MM.1S (cell line): ENCODE results near the gene TMEM95.

ENCODE experiments used
- EZH2 ChIP-seq: fragments of 300-600 bp; sonication (generic); optimal IDR thresholded peaks from 2 replicates; pipeline ENCODE3; 2017; ENCODE audit warnings: low read depth, mild to moderate bottlenecking, antibody characterized with exemption, low read length, mixed read lengths
- TF ChIP-seq, protein P1 (sequence below): fragments of 300-600 bp; sonication (generic); IDR thresholded peaks from 2 replicates; pipeline ENCODE4 v1.5.1; 2016; ENCODE audit warnings: antibody characterized with exemption, low read length, mixed read lengths

DNA sequence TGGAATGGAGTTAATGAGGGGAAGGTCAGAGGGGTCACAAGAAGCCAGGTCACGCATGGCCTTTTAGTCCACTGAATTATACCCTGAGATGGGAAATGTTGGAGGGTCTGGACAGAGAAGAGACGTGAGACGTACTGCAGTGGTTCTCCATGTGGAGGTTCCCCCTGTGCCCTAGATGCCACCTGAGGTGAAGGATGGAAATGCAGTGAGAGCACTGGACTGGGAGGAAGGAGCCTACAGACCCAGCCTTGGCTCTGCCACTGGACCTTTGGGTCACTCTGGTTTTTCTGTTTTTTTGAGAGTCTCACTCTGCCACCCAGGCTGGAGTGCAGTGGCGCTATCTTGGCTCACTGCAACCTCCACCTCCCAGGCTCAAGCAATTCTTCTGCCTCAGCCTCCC, 41.2 kb downstream of the TMEM95 start:
- TF ChIP-seq, protein P1, sequence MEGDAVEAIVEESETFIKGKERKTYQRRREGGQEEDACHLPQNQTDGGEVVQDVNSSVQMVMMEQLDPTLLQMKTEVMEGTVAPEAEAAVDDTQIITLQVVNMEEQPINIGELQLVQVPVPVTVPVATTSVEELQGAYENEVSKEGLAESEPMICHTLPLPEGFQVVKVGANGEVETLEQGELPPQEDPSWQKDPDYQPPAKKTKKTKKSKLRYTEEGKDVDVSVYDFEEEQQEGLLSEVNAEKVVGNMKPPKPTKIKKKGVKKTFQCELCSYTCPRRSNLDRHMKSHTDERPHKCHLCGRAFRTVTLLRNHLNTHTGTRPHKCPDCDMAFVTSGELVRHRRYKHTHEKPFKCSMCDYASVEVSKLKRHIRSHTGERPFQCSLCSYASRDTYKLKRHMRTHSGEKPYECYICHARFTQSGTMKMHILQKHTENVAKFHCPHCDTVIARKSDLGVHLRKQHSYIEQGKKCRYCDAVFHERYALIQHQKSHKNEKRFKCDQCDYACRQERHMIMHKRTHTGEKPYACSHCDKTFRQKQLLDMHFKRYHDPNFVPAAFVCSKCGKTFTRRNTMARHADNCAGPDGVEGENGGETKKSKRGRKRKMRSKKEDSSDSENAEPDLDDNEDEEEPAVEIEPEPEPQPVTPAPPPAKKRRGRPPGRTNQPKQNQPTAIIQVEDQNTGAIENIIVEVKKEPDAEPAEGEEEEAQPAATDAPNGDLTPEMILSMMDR = no peak
- TF ChIP-seq EZH2 = no peak
